ENCODE measurements around the gene FAM209A.
"Not testable (repeated sequence)": the region's sequence is repeated elsewhere in the genome, so short reads cannot be mapped to it uniquely, and the experiment has no call there.

The FAM209A gene

GRCh38 chr20:56542489-56543030 lies 18.0 kb downstream of the FAM209A start:
- no peak for DNase-seq

GRCh38 chr20:56551571-56551970 lies 27.0 kb downstream of the FAM209A start:
- no peak for DNase-seq

GRCh38 chr20:56552911-56553629 lies 28.5 kb downstream of the FAM209A start:
- DNase-seq = no peak

- no peak for DNase-seq
Measured at GRCh38 chr20:56554869-56555268, 30.3 kb downstream of the FAM209A start.

- no peak for DNase-seq
Measured at GRCh38 chr20:56558968-56559367, 34.4 kb downstream of the FAM209A start.

GRCh38 chr20:56564526-56564925 lies 40.0 kb downstream of the FAM209A start:
- not testable (repeated sequence) for DNase-seq

GRCh38 chr20:56565511-56565910 lies 41.0 kb downstream of the FAM209A start:
- DNase-seq = no peak

GRCh38 chr20:56566621-56567020 lies 42.1 kb downstream of the FAM209A start:
- DNase-seq = no peak

GRCh38 chr20:56570832-56571231 lies 46.3 kb downstream of the FAM209A start:
- DNase-seq = no peak

- DNase-seq = no peak
Measured at GRCh38 chr20:56572172-56572571, 47.6 kb downstream of the FAM209A start.

GRCh38 chr20:56573986-56574385 lies 49.4 kb downstream of the FAM209A start:
- no peak for DNase-seq

- no peak for DNase-seq
Measured at GRCh38 chr20:56574531-56575142, 50.1 kb downstream of the FAM209A start.

GRCh38 chr20:56575157-56575556 lies 50.6 kb downstream of the FAM209A start:
- DNase-seq = no peak
